Left forelimb (tissue), 1 donor: ENCODE results near the gene MLIP.
"Not testable (repeated sequence)": the region's sequence is repeated elsewhere in the genome, so short reads cannot be mapped to it uniquely, and the experiment has no call there.

Experiments used
- DNase-seq: peaks from one replicate; pipeline ENCODE4 v3.0.0-alpha.2; 2018; ENCODE audit warnings: low spot score

The MLIP gene

DNA sequence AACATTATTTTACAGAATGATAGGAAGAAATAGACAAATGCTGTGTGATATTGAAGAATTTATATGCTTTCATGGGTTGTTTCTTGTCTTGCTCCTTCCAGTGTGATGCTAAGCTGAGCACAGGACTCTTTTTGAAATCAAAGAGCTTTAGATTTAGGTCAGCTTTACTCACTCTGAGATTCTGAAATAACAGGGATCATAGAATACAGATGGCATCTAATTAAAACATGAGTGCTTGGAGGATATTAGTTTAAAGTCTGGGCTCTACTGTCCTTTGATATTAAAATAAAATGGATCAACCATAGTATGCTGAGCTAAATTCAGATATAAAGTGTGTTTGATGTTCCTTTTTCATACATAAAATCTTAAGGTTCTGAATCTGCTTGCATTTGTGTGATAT lies 29.6 kb downstream of the MLIP start:
- no peak for DNase-seq

DNA sequence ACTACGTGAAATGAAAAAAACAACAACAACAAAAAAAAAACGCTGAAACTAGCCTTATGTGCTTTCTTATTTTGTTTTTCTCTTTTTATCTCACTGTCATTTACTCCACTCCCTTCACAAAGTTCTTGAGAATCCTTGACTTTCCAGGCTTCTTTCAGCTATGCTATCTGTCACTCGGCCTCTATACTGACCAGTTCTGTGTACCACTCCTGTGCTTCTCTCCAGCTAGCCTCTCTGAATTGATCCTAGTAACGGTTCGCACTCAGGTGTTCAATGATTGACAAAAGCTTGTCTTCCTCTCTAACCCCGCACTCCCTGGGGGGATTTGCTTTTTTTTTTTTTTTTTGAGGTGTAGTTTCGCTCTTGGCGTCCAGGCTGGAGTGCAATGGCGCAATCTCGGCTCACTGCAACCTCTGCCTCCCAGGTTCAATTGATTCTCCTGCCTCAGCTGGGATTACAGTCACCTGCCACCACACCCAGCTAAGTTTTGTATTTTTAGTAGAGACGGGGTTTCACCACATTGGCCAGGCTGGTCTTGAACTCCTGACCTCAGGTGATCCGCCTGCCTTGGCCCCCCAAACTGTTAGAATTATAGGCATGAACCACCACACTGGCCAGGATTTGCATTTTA lies 31.8 kb downstream of the MLIP start:
- DNase-seq = no peak

DNA sequence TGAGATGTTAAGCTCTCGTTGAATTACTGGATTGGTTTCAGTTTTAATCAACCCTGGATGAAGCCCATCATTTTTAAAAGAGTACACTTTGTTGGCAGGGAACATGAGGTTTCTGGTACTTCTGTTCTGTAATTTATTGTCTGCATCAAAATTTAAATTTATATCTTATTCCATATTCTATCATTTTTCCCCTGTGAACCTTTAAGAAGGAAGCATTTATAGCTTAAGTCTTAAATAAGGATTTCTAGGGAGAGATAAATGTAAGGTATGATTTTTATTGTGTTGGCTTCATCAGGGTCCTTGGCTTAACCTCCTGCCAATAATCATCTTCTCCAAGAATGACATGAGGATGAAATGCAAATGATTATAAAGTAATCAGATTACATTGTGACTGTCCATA lies 40.6 kb downstream of the MLIP start:
- no peak for DNase-seq

DNA sequence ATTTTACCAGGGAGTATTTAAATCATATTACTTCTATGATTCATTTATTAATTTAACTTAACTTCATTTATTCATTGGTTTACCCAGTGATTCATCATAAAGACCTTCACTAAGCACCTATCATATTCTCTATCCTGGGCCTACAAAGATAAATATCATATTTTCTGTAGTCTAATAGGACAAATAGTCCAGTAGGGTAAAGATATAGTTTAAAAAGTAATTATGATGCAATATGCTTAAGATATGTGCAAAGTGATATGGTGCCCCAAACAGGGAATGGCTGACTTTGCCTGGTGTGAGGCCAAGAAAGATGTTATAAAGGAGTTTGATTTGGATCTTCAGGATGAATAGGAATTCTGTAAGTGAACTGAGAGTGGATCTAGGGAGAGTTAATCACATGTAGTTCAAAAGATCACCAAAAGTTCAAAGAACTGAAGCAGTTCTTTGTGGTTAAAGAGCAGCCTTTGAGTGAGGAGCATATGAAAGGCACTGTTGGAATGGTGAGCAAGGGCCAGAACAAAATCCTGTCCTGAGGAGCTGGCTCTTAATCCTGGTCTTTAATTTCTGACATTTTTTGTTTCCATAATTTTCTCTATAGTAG lies 45.5 kb downstream of the MLIP start:
- DNase-seq = no peak

- DNase-seq = no peak
Measured at GRCh38 chr6:54157405-54157804, 46.2 kb downstream of the MLIP start.

DNA sequence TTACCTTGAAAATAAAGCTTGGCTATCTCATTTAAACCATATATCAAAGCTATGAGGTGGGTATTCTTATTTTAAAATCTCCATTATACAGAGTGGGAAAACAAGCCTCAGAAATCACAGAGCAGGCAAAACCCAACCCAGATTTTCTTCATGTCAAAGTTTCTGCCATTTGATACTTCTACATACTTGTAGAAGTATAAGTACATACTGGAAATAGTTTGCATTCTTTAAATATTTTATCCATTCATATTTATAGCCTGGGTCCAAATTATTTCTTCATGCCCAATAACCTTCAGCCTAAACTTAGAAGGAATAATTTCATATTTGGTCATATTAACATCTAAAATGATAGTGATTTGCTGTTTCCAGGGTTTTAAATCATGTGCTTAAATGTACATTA lies 61.8 kb downstream of the MLIP start:
- no peak for DNase-seq

GRCh38 chr6:54179152-54179551 lies 67.9 kb downstream of the MLIP start:
- DNase-seq = no peak

- DNase-seq = no peak
Measured at GRCh38 chr6:54183616-54184015, 72.4 kb downstream of the MLIP start.

DNA sequence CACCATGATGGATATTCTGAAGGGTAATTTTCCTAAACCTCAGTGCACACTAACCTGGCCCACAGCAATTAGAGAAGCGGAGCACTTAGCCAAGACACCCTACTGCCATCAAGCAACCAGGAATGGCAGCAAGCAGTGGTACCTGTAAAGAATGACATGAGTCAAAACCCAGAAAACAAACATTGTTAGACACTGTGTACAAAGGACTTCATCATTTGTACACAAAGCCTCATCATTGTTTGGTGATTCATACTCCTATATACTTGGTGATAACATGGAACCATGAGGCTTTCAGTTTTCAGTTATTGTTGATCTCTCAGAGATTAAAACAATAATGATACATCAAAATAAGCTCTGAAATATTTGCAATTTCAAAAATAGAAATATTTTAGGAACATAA lies 74.6 kb downstream of the MLIP start:
- DNase-seq = no peak

DNA sequence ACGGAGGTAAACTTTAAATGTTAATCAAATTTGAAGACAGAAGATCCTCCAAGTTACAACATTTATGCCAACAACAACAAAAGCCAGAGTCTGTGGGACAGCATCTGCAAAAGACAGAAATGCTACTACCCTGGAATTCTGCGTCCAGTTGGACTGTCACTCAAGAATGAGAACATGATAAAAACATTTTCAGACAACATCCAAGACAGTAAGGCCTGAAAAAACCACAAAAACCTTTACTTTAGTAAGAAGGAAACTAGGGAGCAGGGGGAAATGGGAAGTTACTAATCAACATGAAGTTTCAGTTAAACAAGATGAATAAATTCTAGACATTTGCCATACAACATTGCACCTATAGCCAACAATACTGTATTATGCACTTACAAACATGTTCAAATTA lies 77.6 kb downstream of the MLIP start:
- DNase-seq = no peak

DNA sequence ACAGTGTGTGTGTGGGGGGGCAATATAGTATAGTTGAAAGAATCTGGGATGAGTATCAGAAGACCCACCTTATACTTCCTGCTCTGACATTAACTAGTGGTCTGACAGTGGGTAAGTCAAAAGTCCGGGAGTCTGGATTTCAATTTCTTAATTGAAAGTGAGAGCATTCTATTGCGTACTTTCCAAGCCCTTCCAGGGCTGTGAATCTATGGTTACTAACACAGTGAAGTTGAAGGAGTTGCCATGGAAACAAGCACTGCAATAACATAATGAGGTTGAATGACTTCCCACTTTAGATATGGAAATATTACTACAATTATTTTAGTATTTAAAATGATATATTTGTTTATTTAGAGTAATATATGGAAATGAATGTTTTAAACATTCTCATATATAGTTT lies 80.2 kb downstream of the MLIP start:
- no peak for DNase-seq

GRCh38 chr6:54192993-54193392 lies 81.8 kb downstream of the MLIP start:
- DNase-seq = no peak

GRCh38 chr6:54193560-54193959 lies 82.3 kb downstream of the MLIP start:
- DNase-seq = no peak

DNA sequence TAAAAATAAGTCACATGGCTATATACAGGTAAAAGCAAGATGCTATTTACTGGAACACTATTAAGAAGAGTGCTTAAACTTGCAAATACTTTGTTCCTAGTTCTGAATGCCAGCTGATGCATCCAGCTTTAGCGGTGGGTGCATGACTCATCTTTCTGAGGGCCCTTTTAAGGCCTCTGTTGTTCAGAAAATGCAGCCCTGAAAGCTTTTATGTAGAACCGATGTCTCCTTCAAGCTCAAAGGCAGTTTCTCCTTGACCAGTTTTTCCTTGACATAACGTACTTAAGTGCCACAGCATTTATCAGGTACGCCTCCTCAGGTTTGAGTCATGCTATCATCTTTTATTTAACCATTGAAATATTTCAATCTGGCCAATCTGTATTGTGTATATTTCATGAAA lies 82.8 kb downstream of the MLIP start:
- no peak for DNase-seq

GRCh38 chr6:54195637-54196036 lies 84.4 kb downstream of the MLIP start:
- no peak for DNase-seq

DNA sequence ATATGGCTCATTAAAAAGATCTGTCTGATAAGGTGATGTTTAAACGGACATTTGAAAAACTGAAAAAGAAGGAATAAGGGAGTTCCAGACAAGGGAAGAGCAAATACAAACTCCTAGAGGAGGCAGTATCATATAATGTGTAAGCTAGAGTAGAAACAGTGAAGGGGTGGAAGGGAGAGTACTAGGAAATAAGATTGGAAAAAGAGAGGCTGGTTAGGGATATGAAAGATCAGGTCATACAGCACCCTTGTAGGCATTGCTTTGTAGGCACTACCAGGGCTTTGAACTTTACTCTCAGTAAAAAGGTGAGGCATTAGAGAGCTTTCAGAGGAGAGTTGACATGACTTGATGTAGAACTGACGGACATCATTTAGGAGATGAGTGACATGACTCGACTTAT lies 85.7 kb downstream of the MLIP start:
- no peak for DNase-seq

DNA sequence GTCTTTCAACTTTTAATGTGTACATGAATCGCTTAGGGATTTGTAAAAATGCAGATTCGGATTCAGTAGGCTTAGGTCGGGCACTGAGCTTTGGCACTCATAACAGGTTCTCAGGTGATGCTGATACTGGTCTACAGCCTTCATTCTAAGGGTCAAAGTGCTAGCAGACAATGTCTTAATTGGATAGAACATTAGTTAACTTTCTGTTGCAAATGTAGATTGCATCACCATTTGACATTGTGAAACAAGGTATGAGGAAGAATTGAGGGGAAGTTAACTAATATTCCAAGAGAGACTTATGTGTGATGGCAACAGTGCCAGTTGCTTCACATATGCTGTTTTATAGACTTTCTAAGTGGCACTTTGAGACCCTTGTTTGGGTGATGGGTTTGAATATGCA lies 86.9 kb downstream of the MLIP start:
- DNase-seq = no peak

- DNase-seq = not testable (repeated sequence)
Measured at GRCh38 chr6:54203474-54204035, 92.3 kb downstream of the MLIP start.

DNA sequence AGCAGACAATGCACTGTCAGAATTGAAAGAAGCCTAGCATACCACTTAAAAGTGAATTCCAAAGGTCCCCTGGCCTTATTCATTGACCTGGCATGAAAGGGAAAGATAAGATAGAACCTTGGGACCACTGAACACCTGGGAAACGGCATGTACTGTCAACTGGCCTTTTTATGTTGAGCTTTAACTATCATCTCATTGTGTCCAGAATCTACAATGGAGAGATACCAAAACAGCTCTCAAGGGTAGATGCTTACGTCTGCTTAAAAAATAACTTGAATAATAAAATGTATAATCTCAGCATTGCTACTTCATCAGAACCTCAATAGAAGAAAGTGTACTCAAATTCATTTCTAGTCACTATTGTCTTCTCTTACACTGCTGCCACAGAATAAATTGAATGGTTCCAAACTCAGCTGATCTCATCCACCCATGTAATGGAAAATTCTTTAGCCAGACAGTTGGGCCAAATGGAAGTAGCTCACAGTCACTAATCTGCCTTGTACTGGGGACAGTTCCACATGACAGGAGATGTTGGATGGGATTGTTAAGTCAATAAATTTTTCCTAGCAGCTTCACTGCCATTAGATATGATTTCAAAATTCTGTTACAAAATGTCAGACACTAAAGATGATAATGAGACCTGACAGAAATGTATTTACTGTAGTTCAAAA lies 93.8 kb downstream of the MLIP start:
- DNase-seq = no peak

GRCh38 chr6:54206510-54206909 lies 95.3 kb downstream of the MLIP start:
- DNase-seq = no peak

- not testable (repeated sequence) for DNase-seq
Measured at GRCh38 chr6:54209983-54210382, 98.7 kb downstream of the MLIP start.

DNA sequence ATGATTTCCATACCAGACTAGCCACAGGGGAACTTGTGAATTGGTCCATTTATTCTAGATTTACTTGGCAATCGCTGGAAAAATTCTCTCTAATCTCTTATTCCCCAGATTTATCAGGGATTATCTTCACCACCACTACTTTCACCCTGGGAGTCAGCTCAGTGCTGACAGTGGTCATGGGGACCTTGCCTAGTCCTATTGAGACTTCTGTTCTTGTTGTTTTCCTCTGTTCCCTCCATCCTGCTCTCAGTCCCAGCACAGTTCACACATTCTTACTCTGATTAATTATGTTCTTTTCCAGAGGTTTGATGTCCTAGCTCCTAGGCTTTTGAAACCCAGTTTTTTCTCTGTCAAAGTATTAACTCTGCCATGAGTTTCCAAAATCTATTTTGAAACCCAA lies 103.0 kb downstream of the MLIP start:
- no peak for DNase-seq

GRCh38 chr6:54216336-54216735 lies 105.1 kb downstream of the MLIP start:
- DNase-seq = no peak
